ENCODE results near the gene SH2B3. TPM values are rescaled to one million over a fixed set of nuclear protein-coding genes. Genes with fewer than 3 reads are reported as not detected.

SH2B3 gene
- total RNA-seq, 1 experiment from 2014 or later = 40.3 TPM

DNA sequence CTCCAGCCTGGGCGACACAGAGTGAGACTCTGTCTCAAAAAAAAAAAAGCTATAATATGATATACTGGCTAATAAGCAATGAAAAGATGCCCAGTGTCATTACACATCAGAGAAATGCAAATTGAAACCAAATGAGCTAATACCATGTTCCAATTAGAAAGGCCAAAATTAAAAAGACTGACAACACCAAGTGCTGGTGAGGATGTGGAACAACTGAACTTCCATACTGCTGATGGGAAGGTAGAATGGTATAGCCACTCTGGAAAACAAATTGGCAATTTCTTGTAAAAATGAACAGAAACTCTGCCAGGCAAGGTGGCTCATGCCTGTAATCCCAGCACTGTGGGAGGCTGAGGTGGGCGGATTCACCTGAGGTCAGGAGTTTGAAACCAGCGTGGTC, 28.3 kb upstream of the SH2B3 start:
- no peak overlapping the region for H4K91ac ChIP-seq (ENCODE audit: insufficient read length, low read depth, low read length)
- H3T11ph ChIP-seq (ENCODE audit: low read length) = no peak overlapping the region
- H2AK5ac ChIP-seq (ENCODE audit: insufficient read length, low read length) = no peak overlapping the region
- H3K9ac ChIP-seq (ENCODE audit: extremely low read depth, insufficient read length, low read length) = no peak overlapping the region
- no peak overlapping the region for H3K4me2 ChIP-seq (ENCODE audit: insufficient read depth, insufficient read length, low read length)
- H3K4me1 ChIP-seq (ENCODE audit: insufficient read depth, low read length) = no peaks in the 10 kb centered on the region
- no peak overlapping the region for H3K18ac ChIP-seq (ENCODE audit: insufficient read length, low read depth, low read length)
- Mint-ChIP-seq H3K27me3 (ENCODE audit: low read depth) (peaks cover 11% of the 10 kb centered on the region), H3K27ac (no peak overlapping the region), H3K9me3 (peaks cover 4 to 10% of the 10 kb centered on the region in 2 experiments; a peak in 3 of 5 replicates), H3K4me3 (no peak overlapping the region), H3K36me3 (ENCODE audit: insufficient read depth in 1 of 3, low read depth in 3 of 3) (peaks cover 0 to 6% (median 6%) of the 10 kb centered on the region in 3 experiments; a peak in 3 of 7 replicates), H3K4me1 (0 out of 4 replicates have a peak, but pooled peaks cover 0 to 2% of the 10 kb centered on the region in 2 experiments)
- no peaks in the 10 kb centered on the region for H3K79me1 ChIP-seq (ENCODE audit: insufficient read depth, low read depth, low read length, poor library complexity, severe bottlenecking)
- no peak overlapping the region for H3K14ac ChIP-seq (ENCODE audit: insufficient read depth, low read length)
- no peak overlapping the region for H2BK20ac ChIP-seq (ENCODE audit: low read depth, low read length, poor library complexity, severe bottlenecking)
- no peak overlapping the region for H4K5ac ChIP-seq (ENCODE audit: insufficient read length, low read depth, low read length)
- no CpG with 5 or more reads among the region's 3 CpGs for WGBS (ENCODE audit: extremely low coverage, insufficient read length, low lambda C conversion rate)
- no peak overlapping the region for H3K23ac ChIP-seq (ENCODE audit: insufficient read length, low read depth, low read length)
- H2BK5ac ChIP-seq (ENCODE audit: insufficient read length, low read length) = no peak overlapping the region
- H3K4ac ChIP-seq (ENCODE audit: low read depth, low read length) = no peak overlapping the region
- no peaks in the 10 kb centered on the region for H3K27me3 ChIP-seq (ENCODE audit: insufficient read depth, low read length)
- no peaks in the 10 kb centered on the region for H4K20me1 ChIP-seq (ENCODE audit: control insufficient read depth, insufficient read depth, insufficient read length)
- no peak overlapping the region for H2BK12ac ChIP-seq (ENCODE audit: insufficient read length, low read depth, low read length)
- TF ChIP-seq, protein P1, sequence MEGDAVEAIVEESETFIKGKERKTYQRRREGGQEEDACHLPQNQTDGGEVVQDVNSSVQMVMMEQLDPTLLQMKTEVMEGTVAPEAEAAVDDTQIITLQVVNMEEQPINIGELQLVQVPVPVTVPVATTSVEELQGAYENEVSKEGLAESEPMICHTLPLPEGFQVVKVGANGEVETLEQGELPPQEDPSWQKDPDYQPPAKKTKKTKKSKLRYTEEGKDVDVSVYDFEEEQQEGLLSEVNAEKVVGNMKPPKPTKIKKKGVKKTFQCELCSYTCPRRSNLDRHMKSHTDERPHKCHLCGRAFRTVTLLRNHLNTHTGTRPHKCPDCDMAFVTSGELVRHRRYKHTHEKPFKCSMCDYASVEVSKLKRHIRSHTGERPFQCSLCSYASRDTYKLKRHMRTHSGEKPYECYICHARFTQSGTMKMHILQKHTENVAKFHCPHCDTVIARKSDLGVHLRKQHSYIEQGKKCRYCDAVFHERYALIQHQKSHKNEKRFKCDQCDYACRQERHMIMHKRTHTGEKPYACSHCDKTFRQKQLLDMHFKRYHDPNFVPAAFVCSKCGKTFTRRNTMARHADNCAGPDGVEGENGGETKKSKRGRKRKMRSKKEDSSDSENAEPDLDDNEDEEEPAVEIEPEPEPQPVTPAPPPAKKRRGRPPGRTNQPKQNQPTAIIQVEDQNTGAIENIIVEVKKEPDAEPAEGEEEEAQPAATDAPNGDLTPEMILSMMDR (conservative IDR thresholded peaks at IDR 0.05) = no peak
- no peak overlapping the region for H2BK120ac ChIP-seq (ENCODE audit: low read depth, low read length, poor library complexity, severe bottlenecking)
- no peak overlapping the region for H2AFZ ChIP-seq (ENCODE audit: low read length)
- no peak overlapping the region for H2BK15ac ChIP-seq (ENCODE audit: low read depth, low read length)
- no peaks in the 10 kb centered on the region for H3K79me2 ChIP-seq (ENCODE audit: insufficient read depth, low read length)
- no peaks in the 10 kb centered on the region for H3K23me2 ChIP-seq (ENCODE audit: insufficient read length, low read depth, low read length, poor library complexity, severe bottlenecking)
- H4K8ac ChIP-seq (replicated peaks; ENCODE audit: insufficient read length, low read depth, low read length) = no peak overlapping the region
- no peaks in the 10 kb centered on the region for H3K9me3 ChIP-seq (ENCODE audit: control insufficient read depth, low read depth, low read length)
- H3K27ac ChIP-seq (ENCODE audit: insufficient read length, low read depth, low read length) = no peak overlapping the region
- DNase-seq = no peak
- no peak overlapping the region for H3K56ac ChIP-seq (ENCODE audit: insufficient read length, low read depth, low read length)

Measured in H9 (cell line).